Body of pancreas (tissue), 4 donors: ENCODE results near the gene NT5C3B.

ENCODE experiments used
- CTCF ChIP-seq, 7 experiments: fragments of 450-650 bp in 4 of 7; fragments of 200-600 bp in 3 of 7; sonication (generic) in 3 of 7; IDR thresholded peaks; one replicate each; pipeline ENCODE4 v1.5.1; 2016 to 2019; ENCODE audit warnings: antibody characterized with exemption in 7 of 7
- POLR2A ChIP-seq, 3 donors: fragments of 450-650 bp; IDR thresholded peaks; one replicate each; pipeline ENCODE4 v1.6.1; 2016; ENCODE audit warnings: antibody characterized with exemption in 3 of 3, mild to moderate bottlenecking in 2 of 3

DNA sequence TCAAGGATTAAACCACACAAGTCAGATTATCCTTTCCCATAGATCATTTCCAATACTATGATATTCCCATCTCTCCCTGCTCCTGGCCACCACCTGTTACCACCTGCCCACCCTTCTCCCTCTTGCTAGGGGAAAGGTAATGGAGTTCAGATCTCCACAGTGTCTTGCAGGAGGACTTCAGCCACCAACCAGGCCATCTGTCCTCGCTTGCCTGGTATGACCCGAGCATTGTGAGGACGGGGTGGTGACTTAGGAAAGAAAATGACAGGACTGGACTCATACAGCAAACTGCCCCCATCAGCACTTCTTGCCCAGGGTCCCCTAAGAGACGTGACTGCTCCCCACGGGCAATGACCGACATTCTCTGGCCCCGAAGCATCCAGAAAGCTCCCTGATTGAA, 12.5 kb downstream of the NT5C3B start:
- no peak for TF ChIP-seq CTCF (IDR thresholded peaks at IDR 0.05)
- no peak for TF ChIP-seq POLR2A (IDR thresholded peaks at IDR 0.05)
